ENCODE results near the gene RNU6-1. TPM values are rescaled to one million over a fixed set of nuclear protein-coding genes. Genes with fewer than 3 reads are reported as not detected.

Gene RNU6-1
- total and polyA plus RNA-seq, 7 donors, result not detected

GRCh38 chr15:67801926-67802914 is 37.6 kb downstream of the RNU6-1 start:
- ATAC-seq (no peak), DNase-seq (no peak)
- H3K4me1 ChIP-seq, result no peaks in the 10 kb centered on the region
- H3K27ac ChIP-seq, result no peak overlapping the region
- no peaks in the 10 kb centered on the region for H3K9me3 ChIP-seq
- no peak overlapping the region for H3K4me3 ChIP-seq
- intact Hi-C loops (cut with DNase I), result loop anchor here in 1 of 2 donors (1.0 kb wide), 1 partner anchor 17 kb away; no protein-coding TSS in a partner anchor
- TF ChIP-seq CTCF (IDR thresholded peaks at IDR 0.05), result no peak
- H3K27me3 ChIP-seq (ENCODE audit: insufficient read depth in 3 of 3, low read length in 2 of 3), result no peaks in the 10 kb centered on the region
- H3K36me3 ChIP-seq (ENCODE audit: insufficient read depth in 1 of 2, low read depth in 1 of 2), result peaks cover 0 to 6% of the 10 kb centered on the region in 2 donors
- 83 to 84% (median 83%) methylated on average over 19 of the region's 19 CpGs for WGBS, 3 donors

GRCh38 chr15:67801142-67801541 is 38.7 kb downstream of the RNU6-1 start:
- no peak for TF ChIP-seq CTCF (IDR thresholded peaks at IDR 0.05)
- Histone ChIP-seq H3K36me3 (ENCODE audit: insufficient read depth in 1 of 2, low read depth in 1 of 2) (no peaks in the 10 kb centered on the region), H3K4me3 (no peak overlapping the region), H3K27ac (no peak overlapping the region), H3K27me3 (ENCODE audit: insufficient read depth in 3 of 3, low read length in 2 of 3) (no peaks in the 10 kb centered on the region), H3K4me1 (no peaks in the 10 kb centered on the region), H3K9me3 (no peaks in the 10 kb centered on the region)
- ATAC-seq, result no peak
- no peak for DNase-seq
- intact Hi-C loops (cut with DNase I), result loop anchor here in 1 of 2 donors (1.0 kb wide), 1 partner anchor 16 kb away; no protein-coding TSS in a partner anchor
- WGBS, 3 donors, result 94 to 100% (median 98%) methylated on average over 2 of the region's 2 CpGs

GRCh38 chr15:67799801-67800205 is 40.0 kb downstream of the RNU6-1 start:
- 77 to 84% (median 81%) methylated on average over 6 of the region's 6 CpGs for WGBS, 3 donors
- Histone ChIP-seq H3K27ac (no peak overlapping the region), H3K9me3 (peaks cover 5% of the 10 kb centered on the region), H3K36me3 (ENCODE audit: insufficient read depth in 1 of 2, low read depth in 1 of 2) (no peaks in the 10 kb centered on the region), H3K4me1 (no peaks in the 10 kb centered on the region), H3K27me3 (ENCODE audit: insufficient read depth in 3 of 3, low read length in 2 of 3) (no peaks in the 10 kb centered on the region), H3K4me3 (no peak overlapping the region)
- no peak for ATAC-seq
- no peak for DNase-seq
- TF ChIP-seq CTCF (IDR thresholded peaks at IDR 0.05), result no peak
- intact Hi-C loops (cut with DNase I), result no loop called here

- DNase-seq (no peak), ATAC-seq (no peak)
- no peaks in the 10 kb centered on the region for H3K36me3 ChIP-seq (ENCODE audit: insufficient read depth in 1 of 2, low read depth in 1 of 2)
- peaks cover 8% of the 10 kb centered on the region for H3K9me3 ChIP-seq
- H3K27ac ChIP-seq, result no peak overlapping the region
- H3K4me3 ChIP-seq, result no peak overlapping the region
- 48 to 56% (median 53%) methylated on average over 4 of the region's 4 CpGs for WGBS, 3 donors
- no peaks in the 10 kb centered on the region for H3K27me3 ChIP-seq (ENCODE audit: insufficient read depth in 3 of 3, low read length in 2 of 3)
- no peaks in the 10 kb centered on the region for H3K4me1 ChIP-seq
- intact Hi-C loops (cut with DNase I), result no loop called here
- no peak for TF ChIP-seq CTCF (IDR thresholded peaks at IDR 0.05)
Observed at GRCh38 chr15:67796196-67797127, 43.4 kb downstream of the RNU6-1 start.
